WERI-Rb-1 (cell line): ENCODE data around the gene TTC34.
A peak's percentile ranks its signal among the peaks of the same experiment; 100 is the strongest.
"Not testable (repeated sequence)": the region's sequence is repeated elsewhere in the genome, so short reads cannot be mapped to it uniquely, and the experiment has no call there.

Source experiments
- DNase-seq: peaks from one replicate; pipeline ENCODE4 v3.0.0-alpha.2; 2020
- H3K27ac ChIP-seq: fragments of 250-450 bp; sonication (Bioruptor Pico); 2 replicates; pipeline ENCODE4 v1.5.1; 2020; ENCODE audit warnings: mild to moderate bottlenecking, moderate library complexity
- H3K27me3 ChIP-seq: fragments of 250-450 bp; sonication (Bioruptor Pico); 2 replicates; pipeline ENCODE4 v1.5.1; 2021; ENCODE audit warnings: mild to moderate bottlenecking, low read depth, moderate library complexity; ENCODE audit not compliant: insufficient read depth, severe bottlenecking
- H3K36me3 ChIP-seq: fragments of 250-450 bp; sonication (Bioruptor Pico); 2 replicates; pipeline ENCODE4 v1.5.1; 2020; ENCODE audit warnings: mild to moderate bottlenecking, moderate library complexity
- H3K4me3 ChIP-seq: 2 replicates; pipeline ENCODE4 v1.5.1; 2011; ENCODE audit warnings: low read depth, mild to moderate bottlenecking, control low read depth, low read length
- H3K9me3 ChIP-seq: fragments of 250-450 bp; sonication (Bioruptor Pico); 2 replicates; pipeline ENCODE4 v1.5.1; 2021; ENCODE audit warnings: mild to moderate bottlenecking, moderate library complexity; ENCODE audit not compliant: severe bottlenecking

Gene TTC34

GRCh38 chr1:2684878-2685277 is 116.6 kb downstream of the TTC34 start:
- H3K4me3 ChIP-seq, H3K36me3 ChIP-seq, H3K9me3 ChIP-seq, H3K27ac ChIP-seq, H3K27me3 ChIP-seq, DNase-seq: not testable (repeated sequence)

- H3K4me3 ChIP-seq, H3K27ac ChIP-seq, H3K27me3 ChIP-seq, H3K36me3 ChIP-seq, DNase-seq, H3K9me3 ChIP-seq: not testable (repeated sequence)
Measured at GRCh38 chr1:2684000-2684399, 117.5 kb downstream of the TTC34 start.

- not testable (repeated sequence) for H3K36me3 ChIP-seq, H3K4me3 ChIP-seq, H3K27ac ChIP-seq, H3K9me3 ChIP-seq, DNase-seq, H3K27me3 ChIP-seq
Measured at GRCh38 chr1:2683321-2683741, 118.2 kb downstream of the TTC34 start.

DNA sequence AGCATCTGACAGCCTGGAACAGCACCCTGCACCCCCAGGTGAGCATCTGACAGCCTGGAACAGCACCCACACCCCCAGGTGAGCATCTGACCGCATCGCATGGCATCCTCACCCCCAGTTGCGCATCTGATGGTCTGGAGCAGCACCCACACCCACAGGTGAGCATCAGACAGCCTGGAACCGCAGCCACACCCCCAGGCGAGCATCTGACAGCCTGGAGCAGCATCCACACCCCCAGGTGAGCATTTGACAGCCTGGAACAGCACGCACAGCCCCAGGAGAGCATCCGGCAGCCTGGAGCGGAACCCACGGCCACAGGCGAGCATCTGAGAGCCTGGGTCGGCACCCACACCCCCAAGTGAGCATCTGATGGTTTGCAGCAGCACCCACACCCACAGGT is 118.6 kb downstream of the TTC34 start:
- not testable (repeated sequence) for H3K27ac ChIP-seq, H3K27me3 ChIP-seq, H3K9me3 ChIP-seq, H3K36me3 ChIP-seq, DNase-seq, H3K4me3 ChIP-seq

DNA sequence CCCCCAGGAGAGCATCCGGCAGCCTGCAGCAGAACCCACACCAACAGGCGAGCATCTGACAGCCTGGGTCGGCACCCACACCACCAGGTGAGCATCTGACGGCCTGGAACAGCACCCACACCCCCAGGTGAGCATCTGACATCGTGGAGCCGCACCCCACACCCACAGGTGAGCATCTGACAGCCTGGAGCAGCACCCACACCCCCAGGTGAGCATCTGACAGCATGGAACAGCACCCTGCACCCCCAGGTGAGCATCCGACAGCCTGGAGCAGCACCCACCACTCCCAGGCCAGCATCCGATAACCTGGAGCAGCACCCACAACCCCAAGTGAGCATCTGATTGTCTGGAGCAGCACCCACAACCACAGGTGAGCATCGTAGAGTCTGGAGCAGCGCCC is 124.8 kb downstream of the TTC34 start:
- H3K4me3 ChIP-seq, DNase-seq, H3K27me3 ChIP-seq, H3K27ac ChIP-seq, H3K36me3 ChIP-seq, H3K9me3 ChIP-seq: not testable (repeated sequence)

- H3K36me3 ChIP-seq, H3K27me3 ChIP-seq, H3K27ac ChIP-seq, H3K9me3 ChIP-seq, H3K4me3 ChIP-seq: not testable (repeated sequence)
- peak; percentile 3 for DNase-seq
Measured at GRCh38 chr1:2671656-2672055, 129.8 kb downstream of the TTC34 start.

GRCh38 chr1:2659806-2660205 is 141.7 kb downstream of the TTC34 start:
- H3K36me3 ChIP-seq, H3K9me3 ChIP-seq, H3K4me3 ChIP-seq, H3K27ac ChIP-seq, H3K27me3 ChIP-seq: not testable (repeated sequence)
- peak; percentile 6 for DNase-seq

- not testable (repeated sequence) for H3K36me3 ChIP-seq, H3K27me3 ChIP-seq
Measured at GRCh38 chr1:2657909-2658308, 143.6 kb downstream of the TTC34 start.

GRCh38 chr1:2657124-2657523 is 144.4 kb downstream of the TTC34 start:
- H3K9me3 ChIP-seq, H3K27me3 ChIP-seq, H3K36me3 ChIP-seq, DNase-seq, H3K27ac ChIP-seq, H3K4me3 ChIP-seq: not testable (repeated sequence)

More at GRCh38 chr1:2657909-2658308, 143.6 kb downstream of the TTC34 start:
- not testable (repeated sequence) for H3K9me3 ChIP-seq, DNase-seq, H3K27ac ChIP-seq, H3K4me3 ChIP-seq

- H3K4me3 ChIP-seq, H3K36me3 ChIP-seq, H3K27me3 ChIP-seq, H3K27ac ChIP-seq, H3K9me3 ChIP-seq: not testable (repeated sequence)
- peak; percentile 8 for DNase-seq
Measured at GRCh38 chr1:2655598-2656434, 145.7 kb downstream of the TTC34 start.

DNA sequence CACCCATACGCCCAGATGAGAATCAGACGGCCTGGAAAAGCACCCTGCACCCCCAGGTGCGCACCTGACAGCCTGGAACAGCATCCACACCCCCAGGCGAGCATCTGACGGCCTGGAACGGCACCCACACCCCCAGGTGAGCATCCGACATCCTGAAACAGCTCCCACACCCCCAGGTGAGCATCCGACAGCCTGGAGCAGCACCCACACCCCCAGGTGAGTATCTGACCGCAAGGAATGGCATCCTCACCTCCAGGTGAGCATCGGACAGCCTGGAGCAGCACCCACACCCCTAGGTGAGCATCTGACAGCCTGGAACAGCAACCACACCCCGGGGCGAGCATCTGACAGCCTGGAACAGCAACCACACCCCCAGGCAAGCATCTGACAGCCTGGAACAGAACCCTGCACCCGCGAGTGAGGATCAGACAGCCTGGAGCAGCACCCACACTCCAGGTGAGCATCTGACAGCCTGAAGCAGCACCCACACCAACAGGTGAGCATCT is 147.0 kb downstream of the TTC34 start:
- not testable (repeated sequence) for H3K27ac ChIP-seq, H3K4me3 ChIP-seq, H3K36me3 ChIP-seq, H3K9me3 ChIP-seq
- peak; percentile 10 for DNase-seq
- peaks cover 15% of the 10 kb centered on the region for H3K27me3 ChIP-seq

- H3K27ac ChIP-seq, H3K36me3 ChIP-seq, H3K4me3 ChIP-seq, H3K9me3 ChIP-seq: not testable (repeated sequence)
- DNase-seq: peak; percentile 56
- peaks cover 21% of the 10 kb centered on the region for H3K27me3 ChIP-seq
Measured at GRCh38 chr1:2653741-2654442, 147.6 kb downstream of the TTC34 start.

DNA sequence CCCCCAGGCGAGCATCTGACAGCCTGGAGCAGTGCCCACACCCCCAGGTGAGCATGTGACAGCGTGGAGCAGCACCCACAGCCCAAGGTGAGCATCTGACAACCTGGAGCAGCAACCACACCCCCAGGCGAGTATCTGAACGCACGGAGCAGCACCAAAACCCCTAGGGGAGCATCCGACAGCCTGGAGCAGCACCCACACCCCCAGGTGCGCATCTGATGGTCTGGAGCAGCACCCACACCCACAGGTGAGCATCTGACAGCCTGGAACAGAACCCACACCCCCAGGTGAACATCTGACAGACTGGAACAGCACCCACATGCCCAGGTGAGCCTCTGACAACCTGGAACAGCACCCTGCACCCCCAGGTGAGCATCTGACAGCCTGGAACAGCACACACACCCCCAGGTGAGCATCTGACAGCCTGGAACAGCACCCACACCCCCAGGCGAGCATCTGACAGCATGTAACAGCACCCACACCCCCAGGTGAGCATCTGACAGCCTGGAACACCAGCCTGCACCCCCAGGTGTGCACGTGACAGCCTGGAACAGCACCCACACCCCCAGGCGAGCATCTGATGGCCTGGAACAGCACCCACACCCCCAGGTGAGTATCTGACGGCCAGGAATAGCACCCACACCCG is 148.4 kb downstream of the TTC34 start:
- H3K9me3 ChIP-seq, H3K4me3 ChIP-seq, H3K36me3 ChIP-seq, H3K27ac ChIP-seq: not testable (repeated sequence)
- DNase-seq: peak; percentile 31
- H3K27me3 ChIP-seq: peaks cover 29% of the 10 kb centered on the region

DNA sequence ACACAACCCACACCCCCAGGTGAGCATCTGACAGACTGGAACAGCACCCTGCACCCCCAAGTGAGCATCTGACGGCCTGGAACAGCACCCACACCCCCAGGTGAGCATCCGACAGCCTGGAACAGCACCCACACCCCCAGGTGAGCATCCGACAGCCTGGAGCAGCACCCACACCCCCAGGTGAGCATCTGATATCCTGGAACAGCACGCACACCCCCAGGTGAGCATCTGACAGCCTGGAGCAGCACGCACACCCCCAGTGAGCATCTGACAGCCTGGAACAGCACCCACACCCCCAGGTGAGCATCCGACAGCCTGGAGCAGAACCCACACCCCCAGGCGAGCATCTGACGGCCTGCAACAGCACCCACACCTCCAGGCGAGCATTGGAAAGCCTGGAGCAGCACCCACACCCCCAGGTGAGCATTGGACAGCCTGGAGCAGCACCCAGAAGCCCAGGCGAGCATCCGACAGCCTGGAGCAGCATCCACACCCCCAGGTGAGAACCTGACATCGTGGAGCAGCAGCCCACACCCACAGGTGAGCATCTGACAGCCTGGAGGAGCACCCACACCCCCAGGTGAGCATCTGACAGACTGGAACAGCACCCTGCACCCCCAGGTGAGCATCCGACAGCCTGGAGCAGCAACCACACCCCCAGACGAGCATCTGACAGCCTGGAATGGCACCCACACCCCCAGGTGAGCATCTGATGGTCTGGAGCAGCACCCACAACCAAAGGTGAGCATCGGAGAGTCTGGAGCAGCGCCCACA is 149.2 kb downstream of the TTC34 start:
- H3K27ac ChIP-seq, H3K36me3 ChIP-seq, H3K4me3 ChIP-seq: not testable (repeated sequence)
- Histone ChIP-seq H3K9me3 (peaks cover 11% of the 10 kb centered on the region), H3K27me3 (peaks cover 36% of the 10 kb centered on the region)
- DNase-seq: peak; percentile 18
